ENCODE results near the gene CDH3. TPM values are rescaled to one million over a fixed set of nuclear protein-coding genes. Genes with fewer than 3 reads are reported as not detected.

The CDH3 gene
- total and polyA plus RNA-seq, 2 of the 13 experiments (the other 11 are each of a cell fraction or from before 2014, with no cell fraction given): 0.11 TPM; not detected in 1

- TF ChIP-seq ZBTB46 (CRISPR knock-in tag; IDR thresholded peaks at IDR 0.05; ENCODE audit: borderline replicate concordance): no peak
- no peak for TF ChIP-seq HNRNPH1 (optimal IDR thresholded peaks at IDR 0.05; ENCODE audit: low read depth, low read length)
- TF ChIP-seq ZNF281 (CRISPR knock-in tag; IDR thresholded peaks at IDR 0.05; ENCODE audit: borderline replicate concordance): no peak
- TF ChIP-seq ZNF512B (CRISPR knock-in tag; IDR thresholded peaks at IDR 0.05; ENCODE audit: borderline replicate concordance): no peak
- no peak for TF ChIP-seq RARG (CRISPR knock-in tag; IDR thresholded peaks at IDR 0.05; ENCODE audit: low read depth)
- TF ChIP-seq ZKSCAN5 (CRISPR knock-in tag; IDR thresholded peaks at IDR 0.05): no peak
- TF ChIP-seq AHR (CRISPR knock-in tag; IDR thresholded peaks at IDR 0.05): no peak
- TF ChIP-seq ISX (CRISPR knock-in tag; conservative IDR thresholded peaks at IDR 0.05): no peak
- TF ChIP-seq ESRRA (CRISPR knock-in tag; IDR thresholded peaks at IDR 0.05; ENCODE audit: low read depth): 0 out of 2 replicates have a peak, but pooled peaks have one; percentile 27
- no peak for TF ChIP-seq ATRX (CRISPR knock-in tag; IDR thresholded peaks at IDR 0.05; ENCODE audit: borderline replicate concordance)
- TF ChIP-seq HDAC1 (CRISPR knock-in tag; IDR thresholded peaks at IDR 0.05): no peak
- peak; percentile 23; the same call in 1 of the 2 replicates for TF ChIP-seq ZNF264 (CRISPR knock-in tag; IDR thresholded peaks at IDR 0.05)
- TF ChIP-seq MTF2 (CRISPR knock-in tag; IDR thresholded peaks at IDR 0.05; ENCODE audit: borderline replicate concordance): no peak
- peak; percentile 76 for TF ChIP-seq SALL1 (CRISPR knock-in tag; IDR thresholded peaks at IDR 0.05)
- peak; percentile 63 for TF ChIP-seq NFYB (CRISPR knock-in tag; IDR thresholded peaks at IDR 0.05)
- TF ChIP-seq SOX5 (CRISPR knock-in tag; IDR thresholded peaks at IDR 0.05; ENCODE audit: borderline replicate concordance): no peak
- peak; percentile 27; the same call in 1 of the 2 replicates for TF ChIP-seq FOXP4 (CRISPR knock-in tag; IDR thresholded peaks at IDR 0.05)
- TF ChIP-seq EP300 (IDR thresholded peaks at IDR 0.05; ENCODE audit: low read depth in 2 of 2, low read length in 2 of 2): peak in 1 of 2 experiments; percentile 65; a peak in 2 of 4 replicates
- no peak for TF ChIP-seq EP300 (CRISPR knock-in tag; IDR thresholded peaks at IDR 0.05; ENCODE audit: borderline replicate concordance)
- peak; percentile 6 for TF ChIP-seq TEAD3 (CRISPR knock-in tag; optimal IDR thresholded peaks at IDR 0.05; ENCODE audit: borderline replicate concordance)
Measured at GRCh38 chr16:68739964-68740627, 95.0 kb downstream of the CDH3 start (continued).
